GM12878 (cell line): ENCODE measurements around the gene SLC52A3. TPM values are rescaled to one million over a fixed set of nuclear protein-coding genes. Genes with fewer than 3 reads are reported as not detected.

ENCODE experiments used
- BACH1 ChIP-seq: fragments of 450-650 bp; IDR thresholded peaks from 2 replicates; pipeline ENCODE4 v1.6.1; 2017; ENCODE audit warnings: mild to moderate bottlenecking, borderline replicate concordance
- FOS ChIP-seq: IDR thresholded peaks from 3 replicates; pipeline ENCODE4 v1.6.1; 2011; ENCODE audit warnings: borderline replicate concordance; ENCODE audit not compliant: insufficient read length; ENCODE audit errors: extremely low read depth
- PBX3 ChIP-seq: IDR thresholded peaks from 2 replicates; pipeline ENCODE4 v1.6.1; 2011; ENCODE audit warnings: mild to moderate bottlenecking, low read depth, low read length, moderate library complexity; ENCODE audit not compliant: insufficient replicate concordance
- POLR2AphosphoS5 ChIP-seq: IDR thresholded peaks from 2 replicates; pipeline ENCODE4 v1.6.1; 2011; ENCODE audit warnings: mild to moderate bottlenecking, low read length, inconsistent platforms
- ZBTB11 ChIP-seq: fragments of 450-650 bp; formaldehyde crosslinking; IDR thresholded peaks from 2 replicates; pipeline ENCODE4 v1.5.0; 2022; ENCODE audit warnings: mild to moderate bottlenecking, missing genetic modification characterization
- polyA plus RNA-seq, 11 experiments: library from polyadenylated mRNA; depleted of rRNA in 4 of 11; unstranded in 6 of 11; stranded (reverse) in 5 of 11; fragments of >200 nt; fragmentation: Nextera tagmentation in 4 of 11; fragmentation: Illumina TruSeq in 1 of 11; extraction: Ambion mirVana in 4 of 11; extraction: Trizol in 1 of 11; gene quantifications; 1 replicate in 1 of 11; 2 replicates in 10 of 11; pipeline versions ENCODE4 v1.2.1 to v1.2.3, GENCODE V29; 2011 to 2016; ENCODE audit warnings: inconsistent platforms in 2 of 11, missing spikeins in 2 of 11, low read depth in 1 of 11
- total RNA-seq, 4 experiments: library from RNA; depleted of rRNA in 3 of 4; stranded (reverse); fragments of >200 nt in 3 of 4; fragmentation: Illumina TruSeq in 1 of 4; extraction: Trizol in 1 of 4; gene quantifications; 2 replicates each; pipeline versions ENCODE4 v1.2.1 to v1.2.3, GENCODE V29; 2013 to 2021
- TF ChIP-seq, protein P1 (sequence below): fragments of 450-650 bp; IDR thresholded peaks from 2 replicates; pipeline ENCODE4 v1.6.1; 2017; ENCODE audit warnings: antibody characterized with exemption, mild to moderate bottlenecking, moderate library complexity

The SLC52A3 gene
- total and polyA plus RNA-seq, 10 of the 15 experiments (the other 5 are each of a cell fraction or from before 2014, with no cell fraction given), result not detected

- TF ChIP-seq, protein P1, sequence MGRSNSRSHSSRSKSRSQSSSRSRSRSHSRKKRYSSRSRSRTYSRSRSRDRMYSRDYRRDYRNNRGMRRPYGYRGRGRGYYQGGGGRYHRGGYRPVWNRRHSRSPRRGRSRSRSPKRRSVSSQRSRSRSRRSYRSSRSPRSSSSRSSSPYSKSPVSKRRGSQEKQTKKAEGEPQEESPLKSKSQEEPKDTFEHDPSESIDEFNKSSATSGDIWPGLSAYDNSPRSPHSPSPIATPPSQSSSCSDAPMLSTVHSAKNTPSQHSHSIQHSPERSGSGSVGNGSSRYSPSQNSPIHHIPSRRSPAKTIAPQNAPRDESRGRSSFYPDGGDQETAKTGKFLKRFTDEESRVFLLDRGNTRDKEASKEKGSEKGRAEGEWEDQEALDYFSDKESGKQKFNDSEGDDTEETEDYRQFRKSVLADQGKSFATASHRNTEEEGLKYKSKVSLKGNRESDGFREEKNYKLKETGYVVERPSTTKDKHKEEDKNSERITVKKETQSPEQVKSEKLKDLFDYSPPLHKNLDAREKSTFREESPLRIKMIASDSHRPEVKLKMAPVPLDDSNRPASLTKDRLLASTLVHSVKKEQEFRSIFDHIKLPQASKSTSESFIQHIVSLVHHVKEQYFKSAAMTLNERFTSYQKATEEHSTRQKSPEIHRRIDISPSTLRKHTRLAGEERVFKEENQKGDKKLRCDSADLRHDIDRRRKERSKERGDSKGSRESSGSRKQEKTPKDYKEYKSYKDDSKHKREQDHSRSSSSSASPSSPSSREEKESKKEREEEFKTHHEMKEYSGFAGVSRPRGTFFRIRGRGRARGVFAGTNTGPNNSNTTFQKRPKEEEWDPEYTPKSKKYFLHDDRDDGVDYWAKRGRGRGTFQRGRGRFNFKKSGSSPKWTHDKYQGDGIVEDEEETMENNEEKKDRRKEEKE, result no peak
- TF ChIP-seq PBX3 (no peak), BACH1 (no peak), POLR2AphosphoS5 (no peak), FOS (no peak), ZBTB11 (CRISPR knock-in tag) (no peak)
Observed at GRCh38 chr20:710780-711450, 57.4 kb downstream of the SLC52A3 start (continued).

Other genes starting within 250 kb of the SLC52A3 start
- gene CSNK2A1, start 224.7 kb downstream of the SLC52A3 start, total RNA-seq (2014; rRNA removed), result 96.2 and 103 TPM in 2 replicates
- gene CSNK2A1, start 224.7 kb downstream of the SLC52A3 start, total RNA-seq (2014; rRNA removed; fragmentation: Illumina TruSeq; extraction: Trizol), result 141 and 143 TPM in 2 replicates
- 124 and 135 TPM in 2 replicates for gene CSNK2A1, start 224.7 kb downstream of the SLC52A3 start, total RNA-seq (2021)
- 119 and 125 TPM in 2 replicates for gene CSNK2A1, start 224.7 kb downstream of the SLC52A3 start, polyA plus RNA-seq (2011; rRNA removed)
- gene CSNK2A1, start 224.7 kb downstream of the SLC52A3 start, polyA plus RNA-seq (2014; fragmentation: Illumina TruSeq; extraction: Trizol), result 199 and 233 TPM in 2 replicates
- 10 to 100 TPM; 47.6 to 56.5 TPM for gene CSNK2A1, start 224.7 kb downstream of the SLC52A3 start, polyA plus RNA-seq (2014; fragmentation: Nextera tagmentation; extraction: Ambion mirVana)
- gene CSNK2A1, start 224.7 kb downstream of the SLC52A3 start, polyA plus RNA-seq (2014; rRNA removed), result 75.4 and 78.6 TPM in 2 replicates
- gene CSNK2A1, start 224.7 kb downstream of the SLC52A3 start, polyA plus RNA-seq (2016; fragmentation: Nextera tagmentation; extraction: Ambion mirVana), result 10 to 100 TPM; 93.8 TPM
- not detected in 2 replicates for gene TCF15, start 158.2 kb downstream of the SLC52A3 start, total RNA-seq (2014; rRNA removed)
- not detected in 2 replicates for gene TCF15, start 158.2 kb downstream of the SLC52A3 start, total RNA-seq (2014; rRNA removed; fragmentation: Illumina TruSeq; extraction: Trizol)
- gene TCF15, start 158.2 kb downstream of the SLC52A3 start, total RNA-seq (2021), result not detected in 2 replicates
- 0.08 TPM in 1 of 2 replicates, not detected in the other for gene TCF15, start 158.2 kb downstream of the SLC52A3 start, polyA plus RNA-seq (2011; rRNA removed)
- not detected in 2 replicates for gene TCF15, start 158.2 kb downstream of the SLC52A3 start, polyA plus RNA-seq (2014; fragmentation: Illumina TruSeq; extraction: Trizol)
- not detected for gene TCF15, start 158.2 kb downstream of the SLC52A3 start, polyA plus RNA-seq (2014; fragmentation: Nextera tagmentation; extraction: Ambion mirVana)
- not detected in 2 replicates for gene TCF15, start 158.2 kb downstream of the SLC52A3 start, polyA plus RNA-seq (2014; rRNA removed)
- not detected for gene TCF15, start 158.2 kb downstream of the SLC52A3 start, polyA plus RNA-seq (2016; fragmentation: Nextera tagmentation; extraction: Ambion mirVana)
- gene SRXN1, start 115.3 kb downstream of the SLC52A3 start, total RNA-seq (2014; rRNA removed), result 19.3 and 20.5 TPM in 2 replicates
- gene SRXN1, start 115.3 kb downstream of the SLC52A3 start, total RNA-seq (2014; rRNA removed; fragmentation: Illumina TruSeq; extraction: Trizol), result 14.4 and 14.8 TPM in 2 replicates
- 15.8 and 16.0 TPM in 2 replicates for gene SRXN1, start 115.3 kb downstream of the SLC52A3 start, total RNA-seq (2021)
- 17.6 and 17.8 TPM in 2 replicates for gene SRXN1, start 115.3 kb downstream of the SLC52A3 start, polyA plus RNA-seq (2011; rRNA removed)
- gene SRXN1, start 115.3 kb downstream of the SLC52A3 start, polyA plus RNA-seq (2014; fragmentation: Illumina TruSeq; extraction: Trizol), result 19.3 and 19.6 TPM in 2 replicates
- gene SRXN1, start 115.3 kb downstream of the SLC52A3 start, polyA plus RNA-seq (2014; fragmentation: Nextera tagmentation; extraction: Ambion mirVana), result 1 to 10 TPM; 4.1 to 7.5 TPM
- gene SRXN1, start 115.3 kb downstream of the SLC52A3 start, polyA plus RNA-seq (2014; rRNA removed), result 13.7 and 14.2 TPM in 2 replicates
- gene SRXN1, start 115.3 kb downstream of the SLC52A3 start, polyA plus RNA-seq (2016; fragmentation: Nextera tagmentation; extraction: Ambion mirVana), result 10 to 100 TPM; 15.2 to 17.9 TPM
- gene SCRT2, start 92.7 kb downstream of the SLC52A3 start, total RNA-seq (2014; rRNA removed), result not detected in 2 replicates
- not detected in 2 replicates for gene SCRT2, start 92.7 kb downstream of the SLC52A3 start, total RNA-seq (2014; rRNA removed; fragmentation: Illumina TruSeq; extraction: Trizol)
- not detected in 2 replicates for gene SCRT2, start 92.7 kb downstream of the SLC52A3 start, total RNA-seq (2021)
- gene SCRT2, start 92.7 kb downstream of the SLC52A3 start, polyA plus RNA-seq (2011; rRNA removed), result not detected in 2 replicates
- gene SCRT2, start 92.7 kb downstream of the SLC52A3 start, polyA plus RNA-seq (2014; fragmentation: Illumina TruSeq; extraction: Trizol), result not detected in 2 replicates
- gene SCRT2, start 92.7 kb downstream of the SLC52A3 start, polyA plus RNA-seq (2014; fragmentation: Nextera tagmentation; extraction: Ambion mirVana), result not detected
- not detected in 2 replicates for gene SCRT2, start 92.7 kb downstream of the SLC52A3 start, polyA plus RNA-seq (2014; rRNA removed)
- not detected for gene SCRT2, start 92.7 kb downstream of the SLC52A3 start, polyA plus RNA-seq (2016; fragmentation: Nextera tagmentation; extraction: Ambion mirVana)
- gene FAM110A, start 65.2 kb upstream of the SLC52A3 start, total RNA-seq (2014; rRNA removed), result 6.7 and 8.0 TPM in 2 replicates
- 1.8 and 2.5 TPM in 2 replicates for gene FAM110A, start 65.2 kb upstream of the SLC52A3 start, total RNA-seq (2014; rRNA removed; fragmentation: Illumina TruSeq; extraction: Trizol)
- gene FAM110A, start 65.2 kb upstream of the SLC52A3 start, total RNA-seq (2021), result 14.8 and 15.9 TPM in 2 replicates
- gene FAM110A, start 65.2 kb upstream of the SLC52A3 start, polyA plus RNA-seq (2011; rRNA removed), result 2.7 and 6.8 TPM in 2 replicates
- gene FAM110A, start 65.2 kb upstream of the SLC52A3 start, polyA plus RNA-seq (2014; fragmentation: Illumina TruSeq; extraction: Trizol), result 4.3 and 4.7 TPM in 2 replicates
- 1 to 10 TPM; 1.1 to 2.4 TPM for gene FAM110A, start 65.2 kb upstream of the SLC52A3 start, polyA plus RNA-seq (2014; fragmentation: Nextera tagmentation; extraction: Ambion mirVana)
- gene FAM110A, start 65.2 kb upstream of the SLC52A3 start, polyA plus RNA-seq (2014; rRNA removed), result 12.8 and 13.5 TPM in 2 replicates
- 10 to 100 TPM in 1 of 2 experiments, 1 to 10 TPM in 1; 8.8 to 11.5 TPM for gene FAM110A, start 65.2 kb upstream of the SLC52A3 start, polyA plus RNA-seq (2016; fragmentation: Nextera tagmentation; extraction: Ambion mirVana)
- 0.05 TPM in 1 of 2 replicates, not detected in the other for gene ANGPT4, start 147.8 kb upstream of the SLC52A3 start, total RNA-seq (2014; rRNA removed)
- gene ANGPT4, start 147.8 kb upstream of the SLC52A3 start, total RNA-seq (2014; rRNA removed; fragmentation: Illumina TruSeq; extraction: Trizol), result not detected in 2 replicates
- gene ANGPT4, start 147.8 kb upstream of the SLC52A3 start, total RNA-seq (2021), result not detected in 2 replicates
- 0.10 and 0.16 TPM in 2 replicates for gene ANGPT4, start 147.8 kb upstream of the SLC52A3 start, polyA plus RNA-seq (2011; rRNA removed)
- gene ANGPT4, start 147.8 kb upstream of the SLC52A3 start, polyA plus RNA-seq (2014; fragmentation: Illumina TruSeq; extraction: Trizol), result 0.01 TPM in 1 of 2 replicates, not detected in the other
- gene ANGPT4, start 147.8 kb upstream of the SLC52A3 start, polyA plus RNA-seq (2014; fragmentation: Nextera tagmentation; extraction: Ambion mirVana), result not detected
- not detected in 2 replicates for gene ANGPT4, start 147.8 kb upstream of the SLC52A3 start, polyA plus RNA-seq (2014; rRNA removed)
- gene ANGPT4, start 147.8 kb upstream of the SLC52A3 start, polyA plus RNA-seq (2016; fragmentation: Nextera tagmentation; extraction: Ambion mirVana), result not detected
- gene RSPO4, start 233.8 kb upstream of the SLC52A3 start, total RNA-seq (2014; rRNA removed), result not detected in 2 replicates
- not detected in 2 replicates for gene RSPO4, start 233.8 kb upstream of the SLC52A3 start, total RNA-seq (2014; rRNA removed; fragmentation: Illumina TruSeq; extraction: Trizol)
- gene RSPO4, start 233.8 kb upstream of the SLC52A3 start, total RNA-seq (2021), result not detected in 2 replicates
- gene RSPO4, start 233.8 kb upstream of the SLC52A3 start, polyA plus RNA-seq (2011; rRNA removed), result not detected in 2 replicates
- gene RSPO4, start 233.8 kb upstream of the SLC52A3 start, polyA plus RNA-seq (2014; fragmentation: Illumina TruSeq; extraction: Trizol), result not detected in 2 replicates
- not detected for gene RSPO4, start 233.8 kb upstream of the SLC52A3 start, polyA plus RNA-seq (2014; fragmentation: Nextera tagmentation; extraction: Ambion mirVana)
- gene RSPO4, start 233.8 kb upstream of the SLC52A3 start, polyA plus RNA-seq (2014; rRNA removed), result 0.06 and 0.08 TPM in 2 replicates
- not detected for gene RSPO4, start 233.8 kb upstream of the SLC52A3 start, polyA plus RNA-seq (2016; fragmentation: Nextera tagmentation; extraction: Ambion mirVana)